Gastrocnemius medialis (tissue), 4 donors: ENCODE measurements around the gene TAF11L4.

Experiments used
- POLR2A ChIP-seq, 2 donors: fragments of 450-650 bp; IDR thresholded peaks; one replicate each; pipeline ENCODE4 v1.6.1; 2017; ENCODE audit warnings: antibody characterized with exemption in 2 of 2, mild to moderate bottlenecking in 2 of 2, moderate library complexity in 2 of 2
- TF ChIP-seq, protein P1 (sequence below), 5 experiments: fragments of 450-650 bp in 3 of 5; fragments of 200-600 bp in 2 of 5; sonication (generic) in 2 of 5; IDR thresholded peaks in 4 of 5; conservative IDR thresholded peaks in 1 of 5; 1 replicate in 4 of 5; 2 replicates in 1 of 5; pipeline ENCODE4 v1.5.1; 2016 to 2019; ENCODE audit warnings: antibody characterized with exemption in 5 of 5, mild to moderate bottlenecking in 3 of 5, moderate library complexity in 3 of 5

DNA sequence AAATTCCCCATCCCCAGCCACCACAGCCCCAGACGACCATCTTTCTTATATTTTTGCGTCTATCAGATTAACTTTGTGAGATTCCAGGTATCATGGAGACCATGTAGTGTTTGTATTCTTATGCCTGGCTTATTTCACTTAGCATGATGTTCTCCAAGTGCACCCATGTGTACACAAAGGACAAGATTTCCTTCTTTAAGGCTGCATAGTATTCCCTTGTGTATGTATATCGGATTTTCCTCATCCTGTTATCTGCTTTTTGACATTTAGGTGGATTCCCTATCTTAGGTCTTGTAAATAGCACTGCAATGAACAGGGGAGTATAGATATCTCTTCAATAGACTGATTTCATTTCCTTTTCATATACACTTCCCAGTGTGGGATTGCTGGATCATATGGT lies 28.8 kb upstream of the TAF11L4 start:
- TF ChIP-seq, protein P1, sequence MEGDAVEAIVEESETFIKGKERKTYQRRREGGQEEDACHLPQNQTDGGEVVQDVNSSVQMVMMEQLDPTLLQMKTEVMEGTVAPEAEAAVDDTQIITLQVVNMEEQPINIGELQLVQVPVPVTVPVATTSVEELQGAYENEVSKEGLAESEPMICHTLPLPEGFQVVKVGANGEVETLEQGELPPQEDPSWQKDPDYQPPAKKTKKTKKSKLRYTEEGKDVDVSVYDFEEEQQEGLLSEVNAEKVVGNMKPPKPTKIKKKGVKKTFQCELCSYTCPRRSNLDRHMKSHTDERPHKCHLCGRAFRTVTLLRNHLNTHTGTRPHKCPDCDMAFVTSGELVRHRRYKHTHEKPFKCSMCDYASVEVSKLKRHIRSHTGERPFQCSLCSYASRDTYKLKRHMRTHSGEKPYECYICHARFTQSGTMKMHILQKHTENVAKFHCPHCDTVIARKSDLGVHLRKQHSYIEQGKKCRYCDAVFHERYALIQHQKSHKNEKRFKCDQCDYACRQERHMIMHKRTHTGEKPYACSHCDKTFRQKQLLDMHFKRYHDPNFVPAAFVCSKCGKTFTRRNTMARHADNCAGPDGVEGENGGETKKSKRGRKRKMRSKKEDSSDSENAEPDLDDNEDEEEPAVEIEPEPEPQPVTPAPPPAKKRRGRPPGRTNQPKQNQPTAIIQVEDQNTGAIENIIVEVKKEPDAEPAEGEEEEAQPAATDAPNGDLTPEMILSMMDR (IDR thresholded peaks at IDR 0.05 in 4 of 5, conservative IDR thresholded peaks at IDR 0.05 in 1 of 5) = no peak
- TF ChIP-seq POLR2A (IDR thresholded peaks at IDR 0.05) = no peak
